GM19324 (cell line): ENCODE data around the gene NEDD9.

Experiments used
- ATAC-seq: cut with Tn5 transposase; IDR thresholded peaks from one replicate; pipeline ENCODE4 v1.9.1; 2021; ENCODE audit warnings: mild to moderate bottlenecking, moderate library complexity; ENCODE audit not compliant: unreplicated experiment, low FRiP score

NEDD9 gene

GRCh38 chr6:11236076-11236750, 3.7 kb upstream of the NEDD9 start:
- ATAC-seq: no peak

- no peak for ATAC-seq
Measured at GRCh38 chr6:11235062-11235461, 2.6 kb upstream of the NEDD9 start.

GRCh38 chr6:11233673-11234573, 1.5 kb upstream of the NEDD9 start:
- ATAC-seq: no peak

DNA sequence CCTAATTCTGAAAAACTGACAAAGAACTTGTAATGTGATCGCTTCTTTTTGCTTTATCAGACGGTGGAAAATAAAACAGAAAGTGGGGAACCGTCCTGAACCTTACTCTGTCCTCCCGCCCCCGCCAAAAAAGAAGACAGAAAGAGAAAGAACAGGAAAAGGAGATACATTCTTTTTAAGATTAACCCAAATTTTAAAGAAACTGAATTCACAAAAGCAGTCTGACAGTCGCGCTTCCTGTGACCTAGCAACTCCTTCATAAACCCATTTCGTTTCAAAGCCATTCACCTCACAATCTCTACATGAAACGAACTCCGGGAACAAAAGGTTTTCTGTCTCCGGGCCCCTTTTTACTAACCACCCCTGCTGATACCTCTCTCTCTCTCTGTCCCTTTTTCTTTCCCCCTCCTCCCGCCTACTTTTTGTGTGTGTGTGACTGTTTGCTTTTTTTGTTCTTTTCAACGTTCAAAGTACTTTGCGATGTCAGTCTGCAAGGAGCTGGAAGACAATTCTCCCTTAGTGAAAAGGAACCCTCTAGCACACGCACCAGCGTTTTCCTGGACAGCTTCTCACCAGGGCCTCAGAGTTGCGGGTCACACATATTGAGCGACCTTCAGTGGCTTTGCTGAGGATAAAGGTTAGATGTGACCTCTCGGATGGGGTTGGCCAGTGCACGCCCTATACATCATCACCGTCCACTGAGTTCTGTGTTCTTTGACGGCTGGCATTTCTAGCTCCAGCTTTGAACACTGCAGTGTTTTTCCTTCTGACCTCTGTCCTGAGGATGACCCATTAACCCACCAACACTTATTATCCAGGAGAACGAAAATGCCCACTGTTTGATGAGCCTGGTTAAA, 530 bp upstream of the NEDD9 start:
- no peak for ATAC-seq

DNA sequence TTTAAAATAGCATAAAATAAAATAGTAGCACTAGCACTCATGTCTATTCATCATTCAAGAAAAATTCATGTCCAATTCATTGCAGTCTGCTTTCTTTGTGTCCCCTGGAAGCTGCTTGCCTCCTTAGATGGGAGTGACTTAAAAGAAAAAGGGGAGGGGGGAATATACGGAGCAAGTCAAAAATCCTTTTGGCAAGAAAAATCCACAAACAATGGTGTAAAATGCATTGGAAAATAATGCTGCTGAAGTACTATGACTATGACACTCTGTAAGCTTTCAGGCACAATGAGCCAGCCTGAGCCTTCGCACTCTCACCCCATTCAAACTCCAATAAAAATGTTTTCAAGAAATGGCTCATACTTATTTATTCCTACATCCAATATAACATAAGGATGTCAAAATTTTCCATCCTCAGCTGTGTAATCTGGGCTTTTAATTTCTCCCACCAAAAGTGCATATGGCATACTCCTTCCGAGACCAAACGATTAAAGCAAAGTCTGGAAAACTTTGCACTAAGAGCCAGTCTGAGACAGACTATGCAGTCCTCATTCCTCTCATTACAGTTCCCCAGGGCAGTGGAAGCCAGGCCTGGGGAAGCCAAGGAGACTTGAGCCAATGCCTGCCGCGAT, 790 bp downstream of the NEDD9 start:
- no peak for ATAC-seq

DNA sequence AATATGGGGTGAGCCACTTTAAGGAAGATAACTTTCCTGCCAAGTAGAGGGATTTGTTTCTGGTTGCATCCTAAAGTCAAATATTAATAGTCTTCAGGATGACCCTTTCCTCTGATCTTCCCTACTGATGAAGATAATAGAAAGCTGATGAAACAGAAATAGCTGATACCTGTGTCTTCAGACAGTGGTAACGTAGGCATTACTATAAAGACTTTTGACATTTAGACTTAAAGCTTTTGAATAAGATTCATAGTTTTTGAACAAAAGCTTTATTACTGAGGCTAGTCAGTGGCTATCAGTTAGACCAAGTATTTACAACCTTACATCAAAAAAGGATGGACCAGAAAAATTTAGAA, 1.4 kb downstream of the NEDD9 start:
- ATAC-seq: no peak

DNA sequence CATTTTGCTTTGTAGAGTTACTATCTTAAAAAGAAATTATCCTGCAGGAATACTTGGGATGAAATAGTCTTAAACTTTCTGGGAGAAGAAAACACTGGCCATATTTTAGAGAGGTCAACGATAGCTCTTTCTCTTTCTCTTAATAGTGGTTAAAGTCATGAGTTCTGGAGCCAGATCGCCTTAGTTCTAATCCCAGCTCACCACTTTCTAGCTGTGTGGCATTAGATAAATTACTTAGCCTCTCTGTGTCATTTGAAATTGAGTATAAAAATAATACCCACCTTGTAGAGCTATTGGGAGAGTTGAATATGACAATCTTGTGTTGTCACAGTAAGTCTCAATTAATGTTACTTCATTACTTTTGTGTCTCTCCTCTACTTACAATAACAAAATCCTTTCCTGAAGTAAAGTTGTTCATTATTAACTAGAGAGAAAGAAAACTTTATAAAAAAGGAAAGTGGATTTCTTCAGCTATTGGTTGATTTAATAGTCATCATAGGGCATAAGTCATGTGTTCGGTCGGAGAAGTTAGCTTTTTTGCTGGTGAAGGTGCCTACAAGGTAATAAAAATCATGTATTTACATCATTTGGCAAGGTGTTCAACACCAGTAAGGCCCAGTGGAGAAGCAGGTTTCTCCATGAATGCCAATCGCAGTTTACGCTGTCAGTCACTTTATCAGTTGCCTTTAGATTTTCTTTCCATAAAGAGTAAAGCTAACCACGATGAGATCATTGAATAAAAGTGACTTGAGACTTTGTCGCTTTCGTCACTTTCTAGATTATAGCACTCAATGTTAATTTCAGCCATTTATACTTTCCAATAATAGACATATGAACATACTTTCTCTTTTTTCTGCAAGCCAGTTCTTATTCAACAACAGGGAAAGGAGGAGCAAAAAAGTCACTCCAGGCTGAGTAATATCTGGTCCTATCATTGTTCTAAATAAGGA, 2.0 kb downstream of the NEDD9 start:
- ATAC-seq: no peak

DNA sequence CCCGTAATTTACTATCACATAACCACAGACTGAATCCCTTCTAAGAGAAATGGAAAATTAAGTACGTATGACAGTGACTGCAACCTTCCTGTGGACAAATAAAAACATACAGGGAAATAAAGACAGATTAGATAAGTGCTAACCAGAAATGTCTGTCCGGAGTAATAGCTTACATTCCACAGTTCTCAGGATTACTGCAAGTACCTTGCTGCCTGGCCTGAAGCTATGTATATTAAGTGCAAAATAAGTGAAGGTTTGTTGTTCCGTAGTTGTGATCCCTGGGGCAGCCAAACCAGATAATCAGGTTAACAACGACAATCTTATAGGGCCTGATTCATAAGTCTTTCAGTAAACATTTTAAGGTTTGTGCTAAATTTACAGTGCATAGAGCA, 2.8 kb downstream of the NEDD9 start:
- ATAC-seq: no peak

- no peak for ATAC-seq
Measured at GRCh38 chr6:11228935-11229654, 3.4 kb downstream of the NEDD9 start.

GRCh38 chr6:11227698-11228097, 4.8 kb downstream of the NEDD9 start:
- no peak for ATAC-seq

- no peak for ATAC-seq
Measured at GRCh38 chr6:11226005-11226404, 6.5 kb downstream of the NEDD9 start.

GRCh38 chr6:11224966-11225463, 7.5 kb downstream of the NEDD9 start:
- no peak for ATAC-seq

DNA sequence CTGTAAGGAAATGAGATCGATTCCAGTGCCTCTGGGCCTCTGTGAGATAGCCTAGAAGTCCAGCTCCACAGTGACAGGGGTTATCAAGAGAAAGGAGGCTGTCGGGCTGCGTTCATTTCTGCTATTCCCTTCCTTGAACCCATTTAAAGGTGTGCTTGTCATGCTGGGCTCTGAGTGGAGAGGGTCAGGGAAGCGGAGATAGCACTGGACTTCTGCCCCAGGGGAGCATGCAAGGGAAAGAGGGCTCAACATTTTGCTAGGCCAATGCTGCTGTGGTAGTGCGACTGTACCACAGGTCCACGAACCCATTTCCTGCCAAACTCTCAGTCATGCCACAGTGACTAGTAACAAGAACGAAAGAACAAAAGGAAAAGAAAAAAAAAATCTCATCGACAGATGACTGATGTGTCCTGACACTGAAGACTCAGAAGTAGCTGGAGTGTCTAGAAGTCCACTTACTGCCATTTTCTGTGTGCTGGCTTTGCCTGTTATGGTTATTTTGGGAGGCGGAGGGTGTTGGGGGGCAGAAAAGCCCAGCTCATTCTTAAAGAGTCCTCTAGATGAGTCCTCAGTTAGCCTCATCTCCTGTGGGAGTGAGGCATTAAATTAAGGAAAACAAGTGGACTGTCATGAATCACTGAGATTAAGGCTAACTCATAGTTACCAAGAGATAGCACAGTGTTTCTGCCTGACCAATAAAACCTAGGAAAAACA, 8.1 kb downstream of the NEDD9 start:
- ATAC-seq: no peak

- no peak for ATAC-seq
Measured at GRCh38 chr6:11223286-11223864, 9.1 kb downstream of the NEDD9 start.

GRCh38 chr6:11222385-11223277, 9.8 kb downstream of the NEDD9 start:
- ATAC-seq: no peak

DNA sequence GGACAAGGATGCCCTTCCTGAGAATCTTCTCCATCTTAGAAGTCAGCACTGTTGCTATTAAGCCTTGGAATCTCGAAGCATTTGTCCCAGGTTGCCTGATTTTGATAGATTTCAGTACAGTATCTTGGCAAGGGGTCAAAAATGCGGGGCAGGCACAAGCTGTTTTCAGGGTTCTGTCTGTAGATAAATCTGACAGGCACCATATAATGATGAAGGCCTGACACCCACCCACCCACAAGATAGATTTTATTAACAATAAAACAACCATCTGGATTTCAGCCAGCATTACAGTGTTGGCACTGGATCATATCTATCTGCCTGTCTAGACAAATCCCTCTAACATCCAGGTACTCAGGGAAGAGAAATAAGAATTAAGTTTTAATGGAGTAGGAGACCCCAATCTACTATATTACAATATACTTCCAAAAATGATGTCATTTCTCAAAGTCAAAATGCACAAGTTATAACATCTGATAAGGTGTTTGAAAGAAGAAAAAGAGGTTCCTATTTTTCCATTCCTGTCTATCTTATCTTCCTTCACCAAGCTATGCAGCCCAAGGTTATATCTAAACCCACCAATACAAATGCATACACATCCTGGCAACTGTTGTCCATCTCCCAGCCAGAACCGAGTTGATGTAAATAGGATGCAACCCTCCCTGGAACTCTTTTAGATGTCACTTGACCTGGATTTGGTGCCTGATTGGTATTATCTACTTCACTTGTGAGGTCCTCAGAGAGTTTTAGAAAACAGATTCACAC, 10.7 kb downstream of the NEDD9 start:
- ATAC-seq: no peak
